NCI-H1092 (cell line): ENCODE data around the gene RNGTT.
"Not testable (repeated sequence)": the region's sequence is repeated elsewhere in the genome, so short reads cannot be mapped to it uniquely, and the experiment has no call there.

ENCODE experiments used
- DNase-seq: peaks from one replicate; lab custom pipeline; 2025; lab: John Stamatoyannopoulos, UW

The RNGTT gene

DNA sequence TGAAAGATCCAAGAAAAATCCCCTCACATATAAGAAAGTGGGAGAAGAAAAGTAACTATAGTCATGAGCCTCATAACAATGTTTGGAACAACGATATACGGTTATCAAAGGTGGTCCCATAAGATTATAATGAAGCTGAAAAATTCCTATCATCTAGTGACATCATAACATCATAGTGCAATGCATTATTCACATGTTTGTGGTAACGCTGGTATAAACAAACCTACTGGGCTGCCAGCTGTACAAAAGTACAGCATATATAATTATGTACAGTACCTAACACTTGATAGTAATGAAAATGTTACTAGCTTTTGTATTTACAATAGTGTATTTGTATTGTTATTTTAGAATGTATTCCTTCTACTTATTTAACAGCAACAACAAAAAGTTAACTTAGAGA lies 240.7 kb downstream of the RNGTT start:
- no peak for DNase-seq

DNA sequence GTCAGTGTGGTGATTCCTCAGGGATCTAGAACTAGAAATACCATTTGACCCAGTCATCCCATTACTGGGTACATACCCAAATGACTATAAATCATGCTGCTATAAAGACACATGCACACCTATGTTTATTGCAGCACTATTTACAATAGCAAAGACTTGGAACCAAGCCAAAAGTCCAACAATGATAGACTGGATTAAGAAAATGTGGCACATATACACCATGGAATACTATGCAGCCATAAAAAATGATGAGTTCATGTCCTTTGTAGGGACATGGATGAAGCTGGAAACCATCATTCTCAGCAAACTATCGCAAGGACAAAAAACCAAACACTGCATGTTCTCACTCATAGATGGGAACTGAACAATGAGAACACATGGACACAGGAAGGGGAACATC lies 247.0 kb downstream of the RNGTT start:
- not testable (repeated sequence) for DNase-seq

DNA sequence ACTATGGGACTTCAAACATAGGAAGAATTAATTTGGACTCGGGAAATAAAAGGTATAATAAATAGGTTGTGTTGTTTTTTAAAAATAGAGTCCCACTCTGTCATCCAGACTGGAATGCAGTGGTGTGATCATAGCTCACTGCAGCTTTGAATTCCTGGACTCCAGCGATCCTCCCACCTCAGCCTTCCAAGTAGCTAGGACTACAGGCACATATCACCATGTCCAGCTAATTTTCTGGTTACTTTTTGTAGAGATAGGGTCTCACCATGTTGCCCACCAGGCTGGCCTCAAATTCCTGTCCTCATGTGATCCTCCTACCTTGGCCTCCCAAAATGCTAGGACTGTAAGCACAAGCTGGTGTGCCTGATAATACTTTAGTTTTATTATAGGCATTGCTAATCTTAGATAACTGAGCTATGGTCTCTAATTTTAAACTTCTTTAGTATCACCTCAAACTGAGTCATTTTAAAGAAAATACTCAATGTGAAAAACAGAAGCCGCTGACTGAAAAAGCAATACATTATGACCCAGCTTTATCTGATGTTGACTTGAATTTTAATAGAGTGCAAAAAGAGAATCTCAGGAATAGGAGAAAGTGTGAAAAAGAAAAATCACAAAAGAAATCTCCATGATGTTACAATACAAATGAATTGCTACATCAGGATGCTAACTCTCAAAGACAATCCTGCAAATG lies 251.0 kb downstream of the RNGTT start:
- DNase-seq, result no peak

DNA sequence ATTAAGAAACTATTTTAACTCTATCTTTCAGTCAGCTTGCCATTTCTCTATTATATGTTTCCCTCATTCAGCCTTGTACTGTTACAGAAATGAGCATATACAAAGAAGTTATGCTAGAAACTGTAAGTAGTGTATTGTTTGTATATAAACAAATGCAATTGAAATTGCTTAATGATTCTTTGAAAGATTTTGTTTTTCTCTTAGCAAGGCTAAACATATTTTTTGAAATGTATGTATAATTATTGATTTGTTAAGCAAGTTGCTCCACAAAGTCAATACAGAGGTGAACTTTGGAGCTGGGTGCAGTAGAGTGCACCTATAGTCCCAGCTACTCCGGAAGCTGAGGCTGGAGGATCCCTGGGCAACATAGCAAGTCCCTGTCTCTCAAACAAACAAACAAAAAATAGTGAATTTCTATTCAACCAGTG lies 253.6 kb downstream of the RNGTT start:
- no peak for DNase-seq

DNA sequence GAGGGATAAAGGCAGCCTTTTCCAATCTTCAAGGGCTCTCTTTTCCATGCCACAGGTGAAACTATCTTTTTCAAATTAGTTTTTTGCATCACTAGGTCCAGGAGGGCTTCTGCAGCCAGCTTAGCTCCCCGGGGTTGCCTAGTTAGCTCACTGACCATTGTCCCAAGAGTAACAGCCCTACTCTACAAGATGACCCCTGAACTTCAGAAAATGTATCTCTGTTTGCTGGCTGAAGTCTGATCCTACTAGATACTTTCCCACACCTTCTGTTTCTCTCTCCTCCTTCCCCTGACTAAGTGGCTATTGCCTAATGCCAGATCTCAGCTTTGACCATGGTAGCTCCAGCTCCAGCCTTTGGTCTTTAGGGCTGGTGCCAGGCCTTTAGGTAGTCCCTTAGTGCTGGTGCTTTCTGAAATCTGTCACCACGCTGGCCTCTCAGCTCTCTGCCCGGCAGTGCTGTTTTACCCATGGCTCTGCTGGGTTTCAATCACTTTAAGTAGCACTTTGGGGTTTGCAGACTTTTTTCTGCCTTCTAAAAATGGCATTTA lies 255.1 kb downstream of the RNGTT start:
- DNase-seq, result no peak

DNA sequence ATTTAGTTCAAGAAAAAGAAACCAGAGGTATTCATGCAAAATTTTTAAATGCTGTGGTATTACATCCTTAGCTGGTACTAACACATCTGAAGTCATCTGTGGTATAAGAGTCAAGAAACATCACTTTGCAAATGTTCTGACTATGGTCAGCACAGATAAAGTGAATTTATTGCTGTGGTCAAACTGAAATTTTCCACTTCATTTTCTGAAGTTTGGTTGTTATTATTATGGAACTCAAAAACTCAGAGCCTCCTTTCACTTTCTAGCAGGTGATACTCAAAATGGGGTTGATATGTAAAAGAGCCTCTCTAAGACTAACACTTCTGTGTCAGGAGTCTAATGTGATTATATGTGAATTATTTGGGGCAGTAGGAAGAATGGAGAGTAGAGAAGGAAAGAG lies 257.8 kb downstream of the RNGTT start:
- DNase-seq, result no peak

DNA sequence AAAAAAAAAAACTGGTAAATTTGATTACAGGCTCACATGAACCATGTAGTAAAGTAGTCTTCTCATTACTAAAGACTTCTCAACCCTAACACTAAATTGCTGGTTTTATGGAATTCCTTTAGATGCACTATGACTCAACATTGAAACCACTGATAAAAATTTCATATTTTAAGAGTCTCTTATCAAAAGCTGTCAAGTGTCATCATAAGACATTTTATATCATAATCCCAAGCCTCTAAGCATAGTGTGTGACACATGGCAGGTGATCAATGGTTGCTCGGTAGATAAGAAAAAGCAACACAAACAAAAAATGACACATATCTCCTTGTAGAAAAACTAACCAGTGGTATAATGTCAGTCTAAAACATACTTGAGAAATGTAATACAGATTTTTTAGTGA lies 258.4 kb downstream of the RNGTT start:
- DNase-seq, result no peak

DNA sequence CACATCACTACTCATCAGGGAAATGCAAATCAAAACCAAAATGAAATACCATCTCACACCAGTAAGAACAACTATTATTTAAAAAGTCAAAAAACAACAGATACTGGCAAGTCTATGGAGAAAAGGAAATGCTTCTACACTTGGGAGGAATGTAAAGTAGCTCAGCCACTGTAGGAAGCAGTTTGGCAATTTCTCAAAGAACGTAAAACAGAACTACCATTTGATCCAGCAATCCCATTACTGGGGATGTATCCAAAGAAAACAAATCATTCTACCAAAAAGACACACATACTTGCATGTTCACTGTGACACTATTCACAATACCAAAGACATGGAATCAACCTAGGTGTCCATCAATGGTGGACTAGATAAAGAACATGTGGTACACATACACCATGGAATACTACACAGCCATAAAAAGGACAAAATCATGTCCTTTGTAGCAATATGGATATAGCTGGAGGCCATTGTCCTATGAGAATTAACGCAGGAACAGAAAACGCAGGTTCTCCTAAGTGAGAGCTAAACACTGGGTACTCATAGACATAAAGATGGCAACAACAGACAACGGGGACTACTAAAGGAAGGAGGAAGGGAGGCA lies 260.4 kb downstream of the RNGTT start:
- no peak for DNase-seq

DNA sequence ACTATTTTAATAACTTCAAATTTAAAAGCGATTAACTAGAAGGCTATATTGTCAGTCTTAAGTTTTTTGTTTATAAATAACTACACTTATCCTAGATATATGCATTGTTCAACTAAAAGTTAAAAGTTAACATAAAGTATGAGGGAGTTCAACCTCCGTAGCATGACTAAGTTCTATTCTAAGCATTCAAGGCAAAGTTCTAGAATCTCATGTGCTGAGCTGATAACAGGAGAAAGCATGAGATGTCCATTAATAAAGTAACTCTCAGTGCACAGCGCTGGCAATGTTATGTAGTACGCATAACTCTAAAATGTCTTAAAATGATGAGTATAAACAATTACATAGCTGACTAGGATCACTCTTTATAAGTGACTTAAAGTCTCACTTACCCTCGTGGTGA lies 264.8 kb downstream of the RNGTT start:
- DNase-seq, result no peak

DNA sequence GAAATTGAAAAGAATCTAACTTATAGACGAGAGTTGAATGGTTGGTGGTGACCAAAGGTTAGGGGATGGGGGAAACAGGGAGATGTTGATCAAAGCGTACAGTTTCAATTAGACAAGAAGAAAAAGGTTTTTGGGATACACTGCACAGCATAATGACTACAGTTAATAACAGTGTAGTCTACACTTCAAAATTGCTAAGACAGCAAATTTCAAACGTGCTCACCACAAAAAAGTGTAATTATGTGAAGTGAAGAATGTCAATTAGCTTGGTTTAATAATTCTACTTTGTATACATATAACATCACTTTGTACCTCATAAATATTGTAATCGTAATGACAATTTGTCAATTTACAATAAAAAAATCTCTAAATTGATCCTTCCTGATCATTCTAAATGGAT lies 267.5 kb downstream of the RNGTT start:
- no peak for DNase-seq

DNA sequence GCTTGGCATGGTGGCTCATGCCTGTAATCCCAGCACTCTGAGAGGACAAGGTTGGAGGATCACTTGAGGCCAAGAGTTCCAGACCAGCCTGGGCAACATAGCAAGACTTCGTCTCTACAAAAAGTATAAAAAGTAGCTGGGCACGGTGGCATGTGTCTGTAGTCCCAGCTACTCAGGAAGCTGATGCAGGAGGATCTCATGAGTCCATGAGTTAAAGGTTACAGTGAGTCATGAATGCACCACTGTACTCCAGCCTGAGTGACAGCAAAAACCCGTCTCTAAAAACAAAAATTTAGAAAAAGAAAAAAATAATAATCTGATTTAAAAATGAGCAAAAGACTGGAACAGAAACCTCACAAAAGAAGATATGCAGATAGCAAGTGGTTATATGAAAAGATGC lies 279.7 kb downstream of the RNGTT start:
- DNase-seq, result no peak

DNA sequence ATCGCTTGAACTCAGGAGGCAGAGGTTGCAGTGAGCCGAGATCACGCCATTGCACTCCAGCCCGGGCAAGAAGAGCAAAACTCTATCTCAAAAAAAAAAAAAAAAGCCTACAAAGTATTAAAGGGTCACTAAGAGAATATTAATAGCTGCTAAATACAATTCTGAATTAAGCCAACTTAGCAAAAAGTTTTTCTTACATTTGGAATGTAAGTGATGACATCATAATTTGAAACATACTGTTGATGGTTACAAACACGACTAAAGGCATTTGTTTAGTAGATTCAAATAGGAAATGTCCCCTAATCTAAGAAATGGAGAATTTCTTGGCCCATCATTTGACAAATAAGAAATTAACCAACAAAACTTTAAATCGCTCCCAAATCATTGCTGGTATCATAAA lies 282.8 kb downstream of the RNGTT start:
- no peak for DNase-seq

DNA sequence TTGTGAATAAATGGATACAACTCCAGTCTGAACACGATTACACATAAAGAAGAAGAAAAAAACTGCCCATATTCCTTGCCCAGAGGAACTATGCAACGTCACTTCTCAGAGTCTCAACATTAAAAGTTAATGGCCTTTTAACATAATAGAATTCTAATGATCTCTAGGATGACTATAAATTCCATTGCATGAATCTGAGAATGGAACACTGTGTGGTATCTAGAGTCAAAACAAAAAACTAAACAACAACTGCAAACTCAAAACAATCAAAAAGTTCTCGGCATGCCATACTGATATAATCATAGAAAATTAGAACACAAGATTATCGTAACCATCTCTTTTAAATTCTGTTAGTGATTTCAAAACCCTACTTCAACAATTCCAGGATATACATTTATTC lies 283.6 kb downstream of the RNGTT start:
- DNase-seq, result no peak

DNA sequence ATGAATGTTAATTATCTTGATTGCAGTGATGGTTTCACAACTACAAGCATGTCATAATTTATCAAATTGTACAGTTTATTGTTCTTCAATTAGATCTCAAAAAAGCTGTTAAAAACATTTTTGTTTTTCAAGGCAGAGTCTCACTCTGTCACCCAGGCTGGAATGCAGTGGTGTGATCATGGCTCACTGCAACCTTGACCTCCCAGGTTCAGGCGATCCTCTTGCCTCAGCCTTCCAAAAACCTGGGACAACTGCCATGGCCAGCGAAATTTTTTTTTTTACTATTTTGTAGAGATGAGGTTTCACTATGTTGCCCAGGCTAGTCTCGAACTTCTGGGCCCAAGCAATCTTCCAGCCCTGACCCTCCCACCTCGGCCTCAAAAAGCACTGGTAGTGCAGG lies 286.1 kb downstream of the RNGTT start:
- no peak for DNase-seq

DNA sequence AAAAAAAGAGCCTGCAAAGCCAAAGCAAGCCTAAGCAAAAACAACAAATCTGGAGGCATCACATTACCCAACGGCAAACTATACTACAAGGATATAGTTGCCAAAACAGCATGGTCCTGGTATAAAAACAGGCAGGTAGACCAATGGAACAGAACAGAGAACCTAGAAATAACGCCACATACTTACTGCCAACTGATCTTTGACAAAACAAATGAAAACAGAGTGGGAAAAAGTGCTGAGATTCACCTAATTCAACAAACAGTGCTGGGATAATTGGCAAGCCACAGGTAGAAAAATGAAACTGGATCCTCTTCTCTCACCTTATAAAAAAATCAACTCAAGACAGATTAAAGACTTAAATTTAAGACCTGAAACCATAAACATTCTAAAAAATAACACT lies 291.8 kb downstream of the RNGTT start:
- DNase-seq, result no peak

DNA sequence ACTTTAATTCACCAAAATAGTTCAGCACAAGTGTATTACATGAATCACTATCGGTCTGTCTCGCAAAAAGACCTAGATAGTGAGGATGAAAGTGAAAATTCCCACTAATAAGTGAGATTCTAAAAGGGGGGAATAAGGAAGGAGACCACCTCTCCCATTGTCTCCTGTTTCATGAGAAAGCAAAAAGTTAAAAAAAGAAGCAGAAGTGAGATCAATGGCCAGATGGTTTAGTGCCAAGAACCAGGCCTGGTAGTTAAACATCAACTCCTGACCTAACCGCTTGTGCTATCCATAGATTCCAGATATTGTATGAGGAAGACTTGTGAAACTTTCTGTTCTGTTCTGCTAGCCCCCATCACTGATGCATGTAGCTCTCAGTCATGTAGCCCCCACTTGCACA lies 293.0 kb downstream of the RNGTT start:
- no peak for DNase-seq

DNA sequence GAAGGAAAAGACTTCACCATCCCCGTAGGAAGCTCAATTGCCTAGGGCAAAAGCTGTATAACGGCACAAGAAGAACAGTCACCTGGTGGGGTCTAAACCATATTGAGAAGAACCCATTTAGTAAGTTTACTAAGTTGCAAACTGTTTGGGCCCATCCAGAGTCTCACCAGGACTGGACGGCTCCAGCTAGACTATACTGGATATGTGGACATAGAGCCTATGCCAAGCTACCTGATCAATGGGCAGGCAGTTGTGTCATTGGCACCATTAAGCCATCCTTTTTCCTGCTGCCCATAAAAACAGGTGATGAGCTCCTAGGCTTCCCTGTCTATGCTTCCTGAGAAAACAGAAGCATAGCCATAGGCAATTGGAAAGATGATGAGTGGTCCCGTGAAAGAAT lies 293.9 kb downstream of the RNGTT start:
- DNase-seq, result no peak

DNA sequence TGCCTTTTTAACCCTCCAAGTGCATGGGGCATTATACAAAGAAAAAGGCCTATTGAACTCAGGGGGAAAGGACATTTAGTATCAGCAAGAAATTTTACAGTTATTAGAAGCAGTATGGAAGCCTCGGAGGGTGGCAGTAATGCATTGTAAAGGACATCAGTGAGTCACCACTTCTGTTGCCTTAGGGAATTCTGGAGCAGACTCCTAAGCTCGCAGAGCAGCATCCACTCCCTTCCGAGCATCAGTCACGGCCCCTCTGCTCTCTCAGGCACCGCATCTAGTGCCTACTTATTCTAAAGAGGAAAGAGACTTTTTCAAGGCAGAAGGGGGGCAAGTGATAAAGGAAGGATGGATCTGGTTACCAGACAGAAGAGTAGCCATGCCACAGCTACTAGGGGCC lies 296.5 kb downstream of the RNGTT start:
- no peak for DNase-seq

DNA sequence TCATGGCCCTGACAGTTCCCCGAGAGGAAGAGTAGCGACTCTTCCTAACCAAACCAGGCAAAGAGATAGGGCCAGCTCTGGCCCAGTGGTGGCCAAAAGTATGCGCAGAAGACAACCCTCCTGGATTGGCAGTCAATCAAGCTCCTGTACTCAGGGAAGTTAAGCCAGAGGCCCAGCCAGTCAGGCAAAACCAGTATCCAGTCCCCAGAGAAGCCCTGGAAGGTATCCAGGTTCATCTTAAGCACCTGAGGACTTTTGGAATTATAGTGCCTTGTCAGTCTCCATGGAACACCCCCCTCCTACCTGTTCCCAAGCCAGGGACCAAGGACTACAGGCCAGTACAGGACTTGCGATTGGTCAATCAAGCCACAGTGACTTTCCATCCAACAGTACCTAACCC lies 298.3 kb downstream of the RNGTT start:
- no peak for DNase-seq

DNA sequence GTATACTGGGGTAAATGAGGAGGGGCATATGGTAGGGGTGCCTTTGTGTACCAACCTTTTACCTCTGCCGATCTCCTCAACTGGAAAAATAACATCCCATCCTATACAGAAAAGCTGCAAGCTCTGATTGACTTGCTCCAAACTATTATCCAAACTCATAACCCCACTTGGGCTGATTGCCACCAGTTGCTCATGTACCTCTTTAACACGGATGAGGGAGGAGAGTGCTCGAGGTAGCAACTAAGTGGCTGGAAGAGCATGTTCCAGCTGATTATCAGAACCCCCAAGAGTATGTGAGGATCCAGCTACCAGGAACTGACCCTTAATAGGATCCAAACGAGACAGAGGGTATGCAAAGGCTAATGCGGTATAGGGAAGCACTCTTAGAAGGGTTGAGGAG lies 299.6 kb downstream of the RNGTT start:
- no peak for DNase-seq

DNA sequence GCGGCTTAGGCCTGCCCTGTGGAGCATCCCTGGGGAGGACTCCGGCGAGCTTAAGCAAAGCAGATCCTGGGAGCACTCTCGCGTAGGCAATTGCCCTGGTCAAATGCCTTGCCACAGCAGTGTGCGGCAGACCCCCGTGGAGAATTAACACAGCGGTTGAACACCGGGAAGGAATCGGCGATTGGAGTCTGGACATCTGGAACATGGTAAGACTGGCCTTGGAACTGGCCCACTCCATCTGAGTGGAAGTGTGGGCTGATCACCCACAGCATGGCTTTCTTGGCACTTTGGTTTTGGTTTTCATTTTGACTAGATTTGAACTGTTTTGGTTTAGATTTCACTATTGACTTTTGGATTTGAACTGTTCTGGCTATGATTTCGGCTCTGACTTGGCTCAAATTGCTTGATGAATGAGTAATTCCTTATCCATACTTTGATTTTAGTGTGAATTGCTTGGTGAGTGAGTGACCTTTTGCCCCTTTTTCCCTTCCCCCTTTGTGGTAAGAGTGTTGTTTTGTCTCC lies 300.7 kb downstream of the RNGTT start:
- DNase-seq, result no peak

DNA sequence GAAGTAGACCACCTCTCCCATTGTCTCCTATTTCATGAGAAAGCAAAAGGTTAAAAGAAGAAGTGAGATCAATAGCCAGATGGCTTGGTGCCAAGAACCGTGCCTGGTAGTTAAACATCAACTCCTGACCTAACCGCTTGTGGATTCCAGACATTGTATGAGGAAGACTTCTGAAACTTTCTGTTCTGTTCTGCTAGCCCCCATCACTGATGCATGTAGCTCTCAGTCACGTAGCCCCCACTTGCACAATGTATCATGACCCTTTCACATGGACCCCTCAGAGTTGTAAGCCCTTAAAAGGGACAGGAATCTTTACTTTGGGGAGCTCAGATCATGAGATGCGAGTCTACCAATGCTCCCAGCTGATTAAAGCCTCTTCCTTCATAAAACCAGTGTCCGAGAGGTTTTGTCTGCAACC lies 301.2 kb downstream of the RNGTT start:
- no peak for DNase-seq

DNA sequence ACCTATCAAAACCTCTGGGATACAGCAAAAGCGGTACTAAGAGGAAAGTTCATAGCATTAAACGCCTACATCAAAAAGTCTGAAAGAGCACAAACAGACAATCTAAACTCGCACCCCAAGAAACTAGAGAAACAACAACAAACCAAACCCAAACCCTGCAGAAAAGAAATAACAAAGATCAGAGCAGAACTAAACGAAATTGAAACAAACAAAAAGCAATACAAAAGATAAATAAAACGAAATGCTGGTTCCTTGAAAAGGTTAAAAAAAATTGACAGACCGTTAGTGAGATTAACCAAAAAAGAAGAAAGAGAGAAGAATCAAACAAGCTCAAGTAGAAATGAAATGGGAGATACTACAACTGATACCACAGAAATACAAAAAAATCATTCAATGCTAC lies 302.3 kb downstream of the RNGTT start:
- no peak for DNase-seq

DNA sequence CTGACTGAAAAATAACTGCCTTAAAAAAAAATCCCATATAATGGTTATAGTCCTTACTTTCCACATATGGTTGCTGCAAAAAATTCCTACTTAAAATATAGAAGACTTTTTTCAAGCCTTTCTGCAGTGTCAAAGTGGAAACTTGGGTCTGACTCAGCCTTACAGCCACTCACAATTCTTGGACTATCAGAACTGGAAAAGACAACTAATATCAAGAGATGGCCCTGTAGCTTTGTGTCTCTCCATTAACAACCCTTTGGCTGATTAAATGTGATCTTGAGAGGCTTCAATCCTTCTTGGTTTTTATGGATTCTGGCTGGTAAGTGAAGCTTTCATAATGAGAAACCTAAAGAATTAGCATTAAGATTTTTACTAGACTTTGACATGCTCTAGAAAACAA lies 307.8 kb downstream of the RNGTT start:
- no peak for DNase-seq
